GM18907 (cell line): ENCODE measurements around the gene ASCL1.

Source experiments
- ATAC-seq: cut with Tn5 transposase; IDR thresholded peaks from one replicate; pipeline ENCODE4 v1.9.1; 2021; ENCODE audit warnings: mild to moderate bottlenecking, moderate library complexity; ENCODE audit not compliant: unreplicated experiment

ASCL1 gene

DNA sequence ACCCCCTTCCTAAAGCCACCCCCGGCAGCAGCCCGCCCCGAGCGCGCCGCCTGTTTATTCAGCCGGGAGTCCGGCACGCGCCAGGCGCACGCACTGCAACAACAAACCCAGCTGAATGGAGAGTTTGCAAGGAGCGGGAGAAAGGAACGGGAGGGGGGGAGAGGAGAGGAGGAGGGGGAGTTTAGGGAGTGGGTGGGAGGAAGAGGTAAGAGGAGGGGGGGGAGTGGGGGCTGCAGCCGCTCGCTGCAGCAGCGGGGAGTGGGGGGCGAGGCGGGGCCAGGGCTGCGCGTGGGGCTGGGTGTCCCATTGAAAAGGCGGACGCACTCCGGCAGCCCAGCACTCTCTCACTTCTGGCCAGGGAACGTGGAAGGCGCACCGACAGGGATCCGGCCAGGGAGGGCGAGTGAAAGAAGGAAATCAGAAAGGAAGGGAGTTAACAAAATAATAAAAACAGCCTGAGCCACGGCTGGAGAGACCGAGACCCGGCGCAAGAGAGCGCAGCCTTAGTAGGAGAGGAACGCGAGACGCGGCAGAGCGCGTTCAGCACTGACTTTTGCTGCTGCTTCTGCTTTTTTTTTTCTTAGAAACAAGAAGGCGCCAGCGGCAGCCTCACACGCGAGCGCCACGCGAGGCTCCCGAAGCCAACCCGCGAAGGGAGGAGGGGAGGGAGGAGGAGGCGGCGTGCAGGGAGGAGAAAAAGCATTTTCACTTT is at the start of gene ASCL1:
TSS of gene ASCL1 (plus strand) at position 336 of the 712 bp plus-strand sequence. CDS start 571 bp downstream, outside the sequence.
- ATAC-seq = peak; percentile 35

DNA sequence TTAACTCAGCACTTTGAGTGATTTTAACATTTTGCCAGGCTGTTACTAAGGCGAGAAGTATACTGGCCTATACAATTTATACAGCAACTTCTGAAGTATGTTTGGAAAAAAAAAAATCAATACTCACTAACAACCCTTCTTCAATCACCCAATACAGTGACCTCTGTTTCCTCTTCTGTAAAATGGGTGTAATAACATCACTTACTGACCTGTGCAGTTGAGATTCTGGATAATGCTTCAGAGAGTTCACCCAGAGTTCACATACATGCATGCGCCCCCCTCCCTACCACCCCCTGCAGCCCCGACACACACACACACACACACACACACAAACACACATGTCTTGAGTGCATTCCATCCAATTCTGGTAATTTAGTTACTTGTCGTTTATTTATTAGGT is 49.6 kb upstream of the ASCL1 start:
- no peak for ATAC-seq

GRCh38 chr12:102910137-102910536 is 47.3 kb upstream of the ASCL1 start:
- ATAC-seq = no peak

- ATAC-seq = no peak
These were observed 46.7 kb upstream of the ASCL1 start for GRCh38 chr12:102910792-102911191.

DNA sequence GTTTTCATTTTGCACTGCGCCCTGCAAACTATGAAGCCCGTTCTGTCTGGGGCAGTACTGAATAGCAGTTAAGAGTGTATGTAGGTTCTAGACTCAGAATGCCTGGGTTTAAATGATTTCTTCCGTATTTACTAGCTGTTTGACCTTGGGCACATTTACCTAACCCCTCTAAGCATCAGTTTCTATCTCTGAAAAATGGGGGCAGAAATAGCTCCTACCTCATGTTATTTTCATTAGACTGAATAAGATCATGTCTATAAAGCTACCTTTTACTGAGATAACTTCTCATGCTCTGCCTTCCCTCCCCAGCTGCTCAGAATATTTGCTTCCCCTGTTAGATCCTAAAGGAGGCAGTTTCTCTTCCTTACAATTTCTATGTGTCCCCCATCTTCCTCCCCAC is 46.2 kb upstream of the ASCL1 start:
- ATAC-seq = no peak

DNA sequence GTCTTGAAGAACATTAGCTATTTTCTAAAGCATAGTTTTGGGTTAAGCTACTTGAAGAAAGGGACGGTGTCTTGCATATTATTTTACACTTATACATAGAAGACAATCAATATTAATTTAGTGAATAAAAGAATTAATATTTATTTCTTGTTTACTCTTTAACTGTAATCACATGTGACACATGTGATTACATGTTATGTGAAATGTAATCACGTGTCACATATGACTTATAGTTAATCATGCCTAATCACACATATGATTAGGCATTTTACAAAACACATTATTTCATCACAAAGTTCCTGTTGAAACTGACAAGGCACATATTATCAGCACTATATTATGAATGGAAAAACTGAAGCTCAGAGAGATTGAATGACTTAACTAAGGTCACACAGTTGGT is 45.2 kb upstream of the ASCL1 start:
- no peak for ATAC-seq

DNA sequence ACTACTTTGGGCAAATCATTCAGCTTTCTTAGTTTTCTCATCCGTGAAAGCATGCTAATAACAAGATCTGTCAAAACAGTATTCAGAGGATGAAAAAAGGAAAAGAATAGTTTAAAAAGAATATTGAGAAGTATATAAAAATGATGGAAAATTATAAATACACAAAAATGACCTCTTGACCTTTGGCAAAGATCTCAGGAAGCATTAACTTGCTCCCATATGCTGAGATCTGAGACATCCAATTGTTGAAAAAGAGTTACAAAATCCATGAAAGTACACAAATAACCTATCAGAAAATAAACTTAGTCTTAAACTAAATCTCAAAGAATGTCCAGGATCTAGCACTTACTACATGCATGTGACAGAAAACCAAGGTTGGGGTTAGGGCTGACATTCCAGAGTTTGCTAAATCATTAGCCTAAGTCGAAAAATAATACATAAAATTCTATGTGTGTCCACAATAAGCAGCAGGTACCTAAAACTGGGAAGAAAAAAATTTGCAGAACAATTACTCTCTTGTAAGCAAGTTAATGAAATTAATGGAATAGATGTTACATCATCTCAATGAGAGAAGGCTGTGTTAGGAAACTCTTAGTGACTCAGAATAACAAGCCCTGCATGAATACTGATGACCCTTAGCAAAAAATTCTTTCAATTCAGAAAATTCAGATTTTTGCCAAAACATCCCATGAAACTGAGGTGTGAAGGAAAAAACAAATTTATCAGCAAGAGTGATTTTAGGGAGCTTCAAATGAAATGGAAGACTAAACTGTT is 43.8 kb upstream of the ASCL1 start:
- ATAC-seq = no peak

DNA sequence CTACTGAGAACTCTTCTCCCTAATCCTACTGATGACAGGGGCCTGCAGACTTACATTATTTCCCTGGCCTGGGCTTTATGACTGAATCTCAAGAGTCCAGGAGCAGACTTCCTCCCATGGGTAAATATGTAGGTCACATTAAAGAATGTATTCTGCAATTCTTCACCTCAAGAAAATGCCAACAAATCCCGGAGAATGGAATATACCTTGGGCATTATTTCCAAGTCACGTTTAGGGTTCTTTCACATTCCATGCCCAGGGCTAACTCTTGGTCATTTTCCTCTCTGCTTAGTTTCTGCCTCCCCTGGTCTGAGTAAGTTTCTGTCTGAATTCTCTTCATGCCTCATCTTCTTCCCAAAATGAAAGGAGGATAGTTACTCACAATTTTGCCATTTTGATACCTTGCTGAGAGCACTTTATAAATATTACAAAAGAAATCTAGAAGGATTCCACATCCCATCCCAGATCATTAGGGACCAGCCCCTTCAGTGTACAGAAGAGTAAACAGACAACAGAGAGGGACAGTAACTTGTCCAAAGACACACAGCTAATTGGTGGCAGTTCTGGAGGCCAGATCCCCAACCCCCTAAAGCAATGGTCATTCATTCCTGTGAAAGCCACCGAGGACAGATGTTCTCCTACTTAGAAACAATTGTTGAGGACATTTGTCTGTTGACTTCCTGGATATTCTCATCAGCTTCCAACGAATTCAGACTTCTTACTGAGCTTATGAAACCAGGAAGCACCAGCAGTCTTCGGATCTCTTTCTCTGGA is 41.0 kb upstream of the ASCL1 start:
- no peak for ATAC-seq

DNA sequence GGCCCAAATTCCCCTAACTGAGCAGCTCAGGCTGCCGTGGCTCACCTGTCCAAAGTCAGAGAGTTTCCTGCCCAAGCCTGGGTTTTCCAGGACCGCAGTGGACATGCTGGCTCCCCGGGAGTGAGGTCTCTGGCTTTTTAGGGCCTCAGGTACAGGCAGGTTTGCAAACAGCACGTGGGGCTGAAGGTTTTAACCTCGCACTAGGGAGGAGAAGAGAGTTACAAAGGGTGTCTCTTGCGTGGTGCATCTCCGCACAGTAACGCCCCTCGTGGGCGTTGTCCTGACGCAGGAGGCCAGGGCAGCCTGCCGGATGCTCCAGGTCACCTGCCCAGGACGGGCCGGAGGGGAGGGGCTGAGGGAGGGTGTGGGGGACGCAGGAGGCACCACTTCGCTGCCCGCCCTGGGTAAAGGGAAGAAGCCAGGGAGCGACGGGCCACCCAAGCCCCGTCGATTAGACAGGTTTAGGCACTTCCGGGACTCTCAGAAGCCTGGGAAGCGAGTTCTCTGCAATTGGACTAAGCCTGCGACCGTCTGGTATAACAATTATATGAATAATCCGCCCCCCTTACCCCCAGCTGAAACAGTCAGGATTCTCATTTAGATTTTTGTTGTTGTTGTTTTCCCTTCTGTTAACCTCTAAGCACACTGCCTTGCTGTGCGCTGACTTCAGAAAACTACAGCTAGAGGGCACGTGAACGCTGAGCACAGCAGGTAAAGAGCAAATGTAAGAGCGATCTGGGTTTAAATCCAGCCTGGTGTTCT is 40.3 kb upstream of the ASCL1 start, which contains the start of gene PAH:
TSS of gene PAH (minus strand) at position 219 of the 762 bp plus-strand sequence. CDS start at position 105, 114 bp downstream.
- peak; percentile 61 for ATAC-seq

GRCh38 chr12:102918840-102919239 is 38.6 kb upstream of the ASCL1 start:
- ATAC-seq = no peak

DNA sequence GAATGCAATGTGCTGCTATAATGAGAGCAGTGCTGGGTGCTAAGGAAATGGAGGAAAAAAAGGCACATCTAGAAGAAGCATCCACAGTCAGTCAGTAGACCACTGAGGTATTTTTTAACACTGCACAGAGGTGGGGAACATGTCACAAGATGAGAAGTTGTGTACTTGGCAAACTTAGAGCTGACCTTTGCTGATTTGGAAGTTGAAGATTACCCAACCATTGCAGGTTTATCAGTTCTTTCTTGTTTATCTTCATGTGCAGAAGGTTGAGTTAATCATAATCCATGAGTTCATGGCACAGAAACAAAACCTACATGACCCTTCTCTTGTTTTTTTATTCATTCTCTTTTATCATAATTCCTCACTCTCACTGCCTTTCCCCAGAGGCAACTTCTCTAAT is 37.2 kb upstream of the ASCL1 start:
- ATAC-seq = no peak

- no peak for ATAC-seq
These were observed 36.2 kb upstream of the ASCL1 start for GRCh38 chr12:102921240-102921639.

- ATAC-seq = no peak
These were observed 30.3 kb upstream of the ASCL1 start for GRCh38 chr12:102927220-102927619.

DNA sequence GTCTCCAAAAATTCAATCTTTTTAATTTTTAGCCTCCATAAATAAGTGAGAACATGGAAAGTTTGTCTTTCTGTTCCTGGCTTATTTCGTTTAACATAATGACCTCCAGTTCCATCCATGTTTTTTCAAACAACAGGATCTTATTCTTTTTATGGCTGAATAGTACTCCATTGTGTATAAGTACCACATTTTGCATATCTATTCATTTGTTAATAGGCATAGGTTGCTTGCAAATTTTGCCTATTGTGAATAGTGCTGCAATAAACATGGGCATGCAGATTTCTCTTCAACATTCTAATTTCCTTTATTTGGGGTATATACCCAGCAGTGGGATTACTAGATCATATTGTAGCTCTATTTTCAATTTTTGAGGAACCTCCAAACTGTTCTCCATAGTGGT is 24.3 kb upstream of the ASCL1 start:
- ATAC-seq = no peak

GRCh38 chr12:102939059-102939458 is 18.4 kb upstream of the ASCL1 start:
- no peak for ATAC-seq

DNA sequence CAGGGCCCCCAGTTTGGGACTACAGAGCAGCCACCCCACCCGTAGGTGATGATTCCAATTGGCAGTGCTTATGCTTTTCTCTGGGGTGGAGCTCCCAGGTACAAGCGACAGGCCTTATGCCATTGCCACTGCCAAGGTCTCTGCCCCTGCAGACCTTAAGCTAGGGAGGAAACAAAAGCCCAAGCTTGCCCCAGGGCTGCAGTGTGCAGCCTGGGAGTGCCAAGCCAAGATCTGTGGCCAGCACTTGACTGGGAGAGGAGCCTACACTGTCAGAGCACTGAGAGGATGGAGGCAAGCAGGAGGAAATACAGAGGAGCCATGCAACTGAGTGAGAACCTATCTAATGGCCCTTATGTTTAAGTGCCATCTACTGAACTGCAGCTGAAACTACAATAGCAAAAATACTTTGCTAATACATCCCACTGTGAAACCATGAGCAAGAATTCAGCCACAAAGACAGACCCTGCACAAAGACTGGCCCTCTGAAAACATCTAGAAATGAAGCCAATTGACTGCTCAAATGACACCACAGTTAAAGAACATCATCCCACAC is 17.7 kb upstream of the ASCL1 start:
- no peak for ATAC-seq

DNA sequence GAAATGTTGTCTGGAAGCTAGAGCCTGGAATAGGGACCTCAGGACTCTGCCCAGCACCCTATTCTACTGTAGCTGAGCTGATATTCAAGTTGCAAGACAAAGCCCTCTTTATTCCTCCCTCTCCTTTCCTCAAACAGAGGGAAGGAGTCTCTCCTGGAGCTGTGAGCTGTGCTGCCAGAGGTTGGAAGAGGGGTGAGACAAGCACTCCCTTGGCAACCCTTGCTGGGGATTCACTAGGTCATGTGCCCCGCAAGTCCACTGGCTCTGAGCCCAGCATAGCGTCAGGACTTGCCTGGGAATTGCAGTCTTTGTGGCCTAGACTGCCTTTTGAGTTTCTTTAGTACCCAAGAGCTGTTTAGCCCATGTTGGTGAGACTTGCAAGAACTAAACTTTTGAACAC is 11.4 kb upstream of the ASCL1 start:
- ATAC-seq = no peak

DNA sequence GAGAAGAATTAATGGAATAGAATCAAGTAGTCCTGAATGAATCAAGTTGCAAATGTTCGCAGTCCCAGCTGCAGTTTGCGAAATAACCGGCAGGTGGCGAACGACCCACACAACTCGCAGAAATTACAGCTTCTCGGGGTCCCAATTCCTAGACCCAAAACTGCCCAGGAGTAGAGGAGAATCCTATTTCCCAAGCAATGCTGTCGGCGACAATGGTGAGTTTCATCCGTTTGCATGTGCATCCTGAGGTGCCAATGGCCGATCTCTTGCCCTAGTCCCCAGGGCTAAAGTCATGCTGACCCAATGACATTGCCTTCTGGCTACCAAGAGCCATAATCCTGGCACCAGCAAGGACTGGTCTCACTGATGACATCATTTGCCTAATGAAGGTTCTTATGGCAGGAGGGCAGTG is 8.5 kb upstream of the ASCL1 start:
- no peak for ATAC-seq

GRCh38 chr12:102950107-102950949 is 7.1 kb upstream of the ASCL1 start:
- no peak for ATAC-seq
